ENCODE measurements around the gene MBLAC2. TPM values are rescaled to one million over a fixed set of nuclear protein-coding genes. Genes with fewer than 3 reads are reported as not detected.

Gene MBLAC2
- total and polyA plus RNA-seq, 2 donors (not counting 1 experiment from before 2014, with no cell fraction given) = 3.8 to 13.3 TPM

DNA sequence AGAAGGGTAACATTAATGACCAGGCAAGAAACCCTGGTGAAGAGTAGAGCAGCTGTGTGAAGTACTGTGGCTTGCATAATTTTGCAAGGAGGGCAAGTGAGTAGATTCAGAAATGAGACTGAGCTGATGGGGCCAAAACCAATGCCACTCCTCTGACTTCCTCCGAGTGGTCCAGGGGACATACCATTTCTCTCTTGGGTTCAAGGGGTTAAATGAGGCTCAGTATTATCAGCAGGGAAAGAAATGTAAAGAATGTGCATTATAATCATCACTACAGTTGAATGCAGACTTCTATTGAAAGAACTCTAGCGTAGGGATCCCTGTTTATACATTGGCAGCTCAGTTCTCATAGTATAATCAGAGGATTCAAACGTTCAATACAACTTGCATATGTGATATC, 10.0 kb upstream of the MBLAC2 start:
- DNase-seq (no peak), ATAC-seq (ENCODE audit: low read depth) (no peak)
- intact Hi-C loops (cut with micrococcal nuclease) = no loop called here
- no peaks in the 10 kb centered on the region for H4K20me1 ChIP-seq (ENCODE audit: control insufficient read depth, insufficient read depth, low read length, poor library complexity, severe bottlenecking)
- H3K9me3 ChIP-seq (ENCODE audit: control extremely low read depth in 1 of 3, control insufficient read depth in 2 of 3, insufficient read depth in 1 of 3, low read length in 2 of 3) = no peaks in the 10 kb centered on the region
- H3K9ac ChIP-seq (ENCODE audit: low read length) = no peak overlapping the region
- CTCF ChIA-PET = no interaction called here
- no peaks in the 10 kb centered on the region for H3K79me2 ChIP-seq (ENCODE audit: control insufficient read depth, insufficient read depth, low read length)
- H3K4me2 ChIP-seq (replicated peaks; ENCODE audit: low read depth, low read length, poor library complexity, severe bottlenecking) = no peak overlapping the region
- no peak overlapping the region for H3K27ac Mint-ChIP-seq
- no peak overlapping the region for H3K4me3 Mint-ChIP-seq
- no peaks in the 10 kb centered on the region for H3K27me3 Mint-ChIP-seq
- no peaks in the 10 kb centered on the region for H3K4me1 Mint-ChIP-seq
- WGBS (ENCODE audit: insufficient coverage) = no CpG with 5 or more reads among the region's 3 CpGs
- POLR2A ChIA-PET = no interaction called here
- H3K9me3 Mint-ChIP-seq (ENCODE audit: insufficient read depth) = no peaks in the 10 kb centered on the region
- H2AFZ ChIP-seq (ENCODE audit: insufficient read depth, low read depth, low read length, poor library complexity, severe bottlenecking) = no peak overlapping the region
- no peaks in the 10 kb centered on the region for H3K27me3 ChIP-seq (replicated peaks in 1 of 4; ENCODE audit: control extremely low read depth in 1 of 4, control insufficient read depth in 3 of 4, insufficient read depth in 4 of 4, low read length in 3 of 4)
- TF ChIP-seq, protein P1, sequence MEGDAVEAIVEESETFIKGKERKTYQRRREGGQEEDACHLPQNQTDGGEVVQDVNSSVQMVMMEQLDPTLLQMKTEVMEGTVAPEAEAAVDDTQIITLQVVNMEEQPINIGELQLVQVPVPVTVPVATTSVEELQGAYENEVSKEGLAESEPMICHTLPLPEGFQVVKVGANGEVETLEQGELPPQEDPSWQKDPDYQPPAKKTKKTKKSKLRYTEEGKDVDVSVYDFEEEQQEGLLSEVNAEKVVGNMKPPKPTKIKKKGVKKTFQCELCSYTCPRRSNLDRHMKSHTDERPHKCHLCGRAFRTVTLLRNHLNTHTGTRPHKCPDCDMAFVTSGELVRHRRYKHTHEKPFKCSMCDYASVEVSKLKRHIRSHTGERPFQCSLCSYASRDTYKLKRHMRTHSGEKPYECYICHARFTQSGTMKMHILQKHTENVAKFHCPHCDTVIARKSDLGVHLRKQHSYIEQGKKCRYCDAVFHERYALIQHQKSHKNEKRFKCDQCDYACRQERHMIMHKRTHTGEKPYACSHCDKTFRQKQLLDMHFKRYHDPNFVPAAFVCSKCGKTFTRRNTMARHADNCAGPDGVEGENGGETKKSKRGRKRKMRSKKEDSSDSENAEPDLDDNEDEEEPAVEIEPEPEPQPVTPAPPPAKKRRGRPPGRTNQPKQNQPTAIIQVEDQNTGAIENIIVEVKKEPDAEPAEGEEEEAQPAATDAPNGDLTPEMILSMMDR (IDR thresholded peaks at IDR 0.05) = no peak
- no peak for TF ChIP-seq EZH2 (IDR thresholded peaks at IDR 0.05; ENCODE audit: borderline replicate concordance, insufficient read depth, low read depth, low read length, poor library complexity, severe bottlenecking)
- no peak overlapping the region for H3K27ac ChIP-seq (ENCODE audit: low read length in 2 of 2)
- H3K36me3 ChIP-seq (replicated peaks in 1 of 2; ENCODE audit: control extremely low read depth in 1 of 2, control insufficient read depth in 1 of 2, extremely low read depth in 1 of 2, insufficient read depth in 2 of 2, low read length in 1 of 2) = no peaks in the 10 kb centered on the region
- H3K4me3 ChIP-seq (ENCODE audit: control extremely low read depth in 1 of 5, extremely low read depth in 1 of 5, insufficient read depth in 1 of 5, low read depth in 2 of 5, low read length in 4 of 5) = no peak overlapping the region
- H3K4me1 ChIP-seq (ENCODE audit: control insufficient read depth in 2 of 2, insufficient read depth in 2 of 2, low read length in 2 of 2) = no peaks in the 10 kb centered on the region

DNA sequence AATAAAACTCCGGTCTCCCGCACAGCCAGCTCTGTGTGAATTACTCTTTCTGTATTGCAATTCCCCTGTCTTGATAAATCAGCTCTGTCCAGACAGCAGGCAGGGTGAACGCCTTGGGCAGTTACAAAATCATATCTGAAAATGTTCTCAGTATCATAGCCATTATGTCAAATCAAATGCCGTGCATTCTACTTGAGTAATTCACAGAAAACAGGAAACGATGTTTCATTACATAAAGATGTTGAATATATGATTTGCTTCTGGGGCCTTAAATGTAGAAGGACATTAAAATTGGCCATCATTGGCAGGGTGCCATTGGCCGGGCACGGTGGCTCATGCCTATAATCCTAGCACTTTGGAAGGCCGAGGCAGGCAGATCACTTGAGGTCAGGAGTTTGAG, 8.6 kb upstream of the MBLAC2 start:
- no peaks in the 10 kb centered on the region for H3K36me3 ChIP-seq (replicated peaks in 1 of 2; ENCODE audit: control extremely low read depth in 1 of 2, control insufficient read depth in 1 of 2, extremely low read depth in 1 of 2, insufficient read depth in 2 of 2, low read length in 1 of 2)
- Mint-ChIP-seq H3K4me1 (no peaks in the 10 kb centered on the region), H3K27me3 (no peaks in the 10 kb centered on the region), H3K4me3 (no peak overlapping the region), H3K27ac (no peak overlapping the region), H3K9me3 (ENCODE audit: insufficient read depth) (no peaks in the 10 kb centered on the region)
- no peak for ATAC-seq (ENCODE audit: low read depth)
- no peak overlapping the region for H3K4me2 ChIP-seq (replicated peaks; ENCODE audit: low read depth, low read length, poor library complexity, severe bottlenecking)
- H3K4me3 ChIP-seq (ENCODE audit: control extremely low read depth in 1 of 5, extremely low read depth in 1 of 5, insufficient read depth in 1 of 5, low read depth in 2 of 5, low read length in 4 of 5) = no peak overlapping the region
- TF ChIP-seq, protein P1 (IDR thresholded peaks at IDR 0.05) = no peak
- TF ChIP-seq EZH2 (IDR thresholded peaks at IDR 0.05; ENCODE audit: borderline replicate concordance, insufficient read depth, low read depth, low read length, poor library complexity, severe bottlenecking) = no peak
- no peaks in the 10 kb centered on the region for H4K20me1 ChIP-seq (ENCODE audit: control insufficient read depth, insufficient read depth, low read length, poor library complexity, severe bottlenecking)
- intact Hi-C loops (cut with micrococcal nuclease) = no loop called here
- ChIA-PET CTCF (no interaction called here), POLR2A (no interaction called here)
- H3K27me3 ChIP-seq (replicated peaks in 1 of 4; ENCODE audit: control extremely low read depth in 1 of 4, control insufficient read depth in 3 of 4, insufficient read depth in 4 of 4, low read length in 3 of 4) = no peaks in the 10 kb centered on the region
- H2AFZ ChIP-seq (ENCODE audit: insufficient read depth, low read depth, low read length, poor library complexity, severe bottlenecking) = no peak overlapping the region
- H3K79me2 ChIP-seq (ENCODE audit: control insufficient read depth, insufficient read depth, low read length) = no peaks in the 10 kb centered on the region
- WGBS (ENCODE audit: insufficient coverage) = 100% methylated on average over 5 of the region's 8 CpGs
- H3K9me3 ChIP-seq (ENCODE audit: control extremely low read depth in 1 of 3, control insufficient read depth in 2 of 3, insufficient read depth in 1 of 3, low read length in 2 of 3) = no peaks in the 10 kb centered on the region
- no peaks in the 10 kb centered on the region for H3K4me1 ChIP-seq (ENCODE audit: control insufficient read depth in 2 of 2, insufficient read depth in 2 of 2, low read length in 2 of 2)
- no peak overlapping the region for H3K27ac ChIP-seq (ENCODE audit: low read length in 2 of 2)
- DNase-seq = no peak
- no peak overlapping the region for H3K9ac ChIP-seq (ENCODE audit: low read length)

Data from B cell (primary cell).